Keratinocyte (primary cell): Measurements from ENCODE around the gene MRFAP1. TPM values are rescaled to one million over a fixed set of nuclear protein-coding genes. Genes with fewer than 3 reads are reported as not detected.

Source experiments
- DNase-seq: peaks from one replicate; pipeline ENCODE4 v3.0.0-alpha.2; 2011; ENCODE audit warnings: low read depth, missing footprints, low spot score
- FAIRE-seq: peaks from 2 replicates; lab custom pipeline; 2011; peaks lifted over from hg19 to GRCh38; lab: Jason Lieb, UNC
- H2AFZ ChIP-seq: 2 replicates; pipeline ENCODE4 v1.6.0; 2012; ENCODE audit warnings: low read length, control low read depth, inconsistent platforms; ENCODE audit not compliant: control insufficient read depth
- H3K27ac ChIP-seq: 2 replicates; pipeline ENCODE4 v1.5.1; 2011; ENCODE audit warnings: low read length; ENCODE audit not compliant: control insufficient read depth, insufficient read depth
- H3K27me3 ChIP-seq: 3 replicates; pipeline ENCODE4 v1.6.0; 2011; ENCODE audit warnings: low read length; ENCODE audit not compliant: control insufficient read depth, insufficient read depth; ENCODE audit errors: extremely low read depth
- H3K36me3 ChIP-seq, 2 experiments: 2 replicates in 1 of 2; 3 replicates in 1 of 2; pipeline ENCODE4 v1.5.1; 2011; ENCODE audit warnings: low read length in 2 of 2, mild to moderate bottlenecking in 1 of 2; ENCODE audit not compliant: control insufficient read depth in 2 of 2, insufficient read depth in 2 of 2; ENCODE audit errors: extremely low read depth in 1 of 2
- H3K4me1 ChIP-seq: 3 replicates; pipeline ENCODE4 v1.5.1; 2011; ENCODE audit warnings: low read length; ENCODE audit not compliant: control insufficient read depth, insufficient read depth; ENCODE audit errors: extremely low read depth
- H3K4me2 ChIP-seq: 3 replicates; pipeline ENCODE4 v1.6.0; 2011; ENCODE audit warnings: low read depth, low read length; ENCODE audit not compliant: control insufficient read depth, insufficient read depth; ENCODE audit errors: extremely low read depth
- H3K4me3 ChIP-seq, 3 experiments: fragments of 200-600 bp in 1 of 3; sonication (generic) in 1 of 3; 2 replicates in 2 of 3; 3 replicates in 1 of 3; pipeline ENCODE4 v1.5.1; 2011 to 2016; ENCODE audit warnings: low read length in 3 of 3, mild to moderate bottlenecking in 3 of 3, control low read depth in 2 of 3, inconsistent platforms in 1 of 3, low read depth in 1 of 3, mixed read lengths in 1 of 3, mixed run types in 1 of 3, moderate library complexity in 1 of 3; ENCODE audit not compliant: control insufficient read depth in 2 of 3, insufficient read depth in 2 of 3; ENCODE audit errors: extremely low read depth in 1 of 3
- H3K79me2 ChIP-seq: 2 replicates; pipeline ENCODE4 v1.6.0; 2012; ENCODE audit warnings: low read length; ENCODE audit not compliant: control insufficient read depth, insufficient read depth
- H3K9ac ChIP-seq: 3 replicates; pipeline ENCODE4 v1.6.0; 2011; ENCODE audit warnings: low read length; ENCODE audit not compliant: control insufficient read depth, insufficient read depth; ENCODE audit errors: extremely low read depth
- H3K9me1 ChIP-seq: 3 replicates; pipeline ENCODE4 v1.6.0; 2011; ENCODE audit warnings: low read length; ENCODE audit not compliant: control insufficient read depth, insufficient read depth; ENCODE audit errors: extremely low read depth
- H3K9me3 ChIP-seq: 2 replicates; pipeline ENCODE4 v1.5.1; 2012; ENCODE audit warnings: low read depth, low read length; ENCODE audit not compliant: control insufficient read depth
- H4K20me1 ChIP-seq: 3 replicates; pipeline ENCODE4 v1.6.0; 2011; ENCODE audit warnings: low read length; ENCODE audit not compliant: control insufficient read depth, insufficient read depth; ENCODE audit errors: extremely low read depth
- CTCF ChIP-seq, 3 experiments: IDR thresholded peaks in 1 of 3; conservative IDR thresholded peaks in 1 of 3; optimal IDR thresholded peaks in 1 of 3; 2 replicates in 2 of 3; 3 replicates in 1 of 3; pipeline versions ENCODE3 to v1.5.1; 2011; ENCODE audit warnings: low read length in 3 of 3, mild to moderate bottlenecking in 3 of 3, moderate library complexity in 2 of 3, control low read depth in 1 of 3, inconsistent platforms in 1 of 3; ENCODE audit not compliant: insufficient read depth in 2 of 3; ENCODE audit errors: extremely low read depth in 1 of 3
- EZH2 ChIP-seq: IDR thresholded peaks from one replicate; pipeline ENCODE4 v1.6.1; 2012; ENCODE audit warnings: inconsistent platforms, mild to moderate bottlenecking, low read length, moderate library complexity
- dilution Hi-C: fragments of 300-500 bp; cut with MboI; formaldehyde crosslinking; loops from one replicate; pipeline ENCODE4 v1.7.0; 2020; ENCODE audit warnings: low sequenced_read_pairs; ENCODE audit not compliant: extremely low pct_ligation_motif_present
- polyA plus RNA-seq, 5 experiments: library from polyadenylated mRNA; depleted of rRNA in 3 of 5; stranded (reverse) in 3 of 5; stranded (forward) in 1 of 5; unstranded in 1 of 5; fragments of >200 nt; gene quantifications; 1 replicate in 1 of 5; 2 replicates in 3 of 5; 3 replicates in 1 of 5; pipeline versions ENCODE4 v1.2.1 to v1.2.3, GENCODE V29; 2011 to 2012; ENCODE audit warnings: missing spikeins in 2 of 5, low read depth in 1 of 5, low replicate concordance in 1 of 5

Gene MRFAP1
- polyA plus RNA-seq, 1 donor (not counting 4 experiments of a cell fraction or from before 2014, with no cell fraction given): 275 TPM

DNA sequence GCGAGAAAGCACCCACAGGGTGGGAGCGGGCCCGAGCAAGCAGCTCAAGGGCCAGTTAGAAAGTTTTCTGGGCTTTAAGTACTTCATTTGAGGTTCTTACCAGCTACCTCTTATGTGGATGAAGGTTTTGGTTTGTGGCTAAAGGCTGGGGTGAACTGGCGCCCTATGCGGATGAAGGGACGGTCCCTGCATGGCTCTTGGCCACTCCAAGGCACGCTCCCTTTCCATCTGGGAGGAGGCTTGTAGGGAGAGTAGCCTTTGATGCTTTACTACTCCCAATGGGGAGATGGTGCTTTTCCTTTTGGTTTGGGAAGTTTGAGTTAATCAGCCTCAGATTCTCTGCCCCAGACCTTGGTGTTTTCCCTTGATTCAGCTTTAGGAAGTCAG, 17.7 kb downstream of the MRFAP1 start:
- no peak for TF ChIP-seq EZH2
- no peak for TF ChIP-seq CTCF (optimal IDR thresholded peaks at IDR 0.05 in 1 of 3, IDR thresholded peaks at IDR 0.05 in 1 of 3, conservative IDR thresholded peaks at IDR 0.05 in 1 of 3; ENCODE audit: extremely low read depth in 1 of 3, insufficient read depth in 2 of 3, low read length in 3 of 3)
- no peak for FAIRE-seq
- H3K4me2 ChIP-seq: no peak overlapping the region

GRCh38 chr4:6658597-6659075, 18.2 kb downstream of the MRFAP1 start:
- TF ChIP-seq CTCF (optimal IDR thresholded peaks at IDR 0.05 in 1 of 3, IDR thresholded peaks at IDR 0.05 in 1 of 3, conservative IDR thresholded peaks at IDR 0.05 in 1 of 3; ENCODE audit: extremely low read depth in 1 of 3, insufficient read depth in 2 of 3, low read length in 3 of 3) (no peak), EZH2 (no peak)
- no peaks in the 10 kb centered on the region for H3K36me3 ChIP-seq
- no peak for DNase-seq
- dilution Hi-C loops: no loop called here
- H4K20me1 ChIP-seq: no peaks in the 10 kb centered on the region
- peaks cover 5% of the 10 kb centered on the region for H3K4me1 ChIP-seq
- no peak overlapping the region for H3K9ac ChIP-seq
- no peak overlapping the region for H3K27ac ChIP-seq
- H3K9me1 ChIP-seq: no peaks in the 10 kb centered on the region
- H3K4me2 ChIP-seq: peak overlapping the region; percentile 82
- H3K79me2 ChIP-seq: no peaks in the 10 kb centered on the region
- peak overlapping the region; percentile 8 to 54 (median 51) for H3K4me3 ChIP-seq
- no peaks in the 10 kb centered on the region for H3K9me3 ChIP-seq
- H2AFZ ChIP-seq: peak overlapping the region; percentile 61
- FAIRE-seq: no peak
- H3K27me3 ChIP-seq: peaks cover 8% of the 10 kb centered on the region

More for the DNA sequence above, 17.7 kb downstream of the MRFAP1 start:
- no peaks in the 10 kb centered on the region for H4K20me1 ChIP-seq
- H3K36me3 ChIP-seq: no peaks in the 10 kb centered on the region
- H3K4me3 ChIP-seq: no peak overlapping the region
- H3K27ac ChIP-seq: no peak overlapping the region
- H3K79me2 ChIP-seq: no peaks in the 10 kb centered on the region
- H3K9ac ChIP-seq: no peak overlapping the region
- peaks cover 5% of the 10 kb centered on the region for H3K4me1 ChIP-seq
- dilution Hi-C loops: no loop called here
- no peaks in the 10 kb centered on the region for H3K9me3 ChIP-seq
- H3K27me3 ChIP-seq: peaks cover 4% of the 10 kb centered on the region
- peak overlapping the region; percentile 61 for H2AFZ ChIP-seq
- DNase-seq: no peak
- H3K9me1 ChIP-seq: no peaks in the 10 kb centered on the region
